Inflammatory macrophage (primary cell): Measurements from ENCODE around the gene HNRNPLL.

Experiments used
- DNase-seq, 2 donors: peaks; one replicate each; pipeline ENCODE4 v3.0.0-alpha.2; 2020 to 2022

The HNRNPLL gene

GRCh38 chr2:38592951-38593350, 9.8 kb downstream of the HNRNPLL start:
- DNase-seq = no peak

GRCh38 chr2:38591152-38591551, 11.6 kb downstream of the HNRNPLL start:
- DNase-seq = no peak

- DNase-seq = no peak
These were observed 12.7 kb downstream of the HNRNPLL start for GRCh38 chr2:38590053-38590452.

- DNase-seq = peak in 1 of 2 donors; percentile 33
These were observed 15.8 kb downstream of the HNRNPLL start for GRCh38 chr2:38586931-38587330.

GRCh38 chr2:38584881-38585280, 17.8 kb downstream of the HNRNPLL start:
- DNase-seq = peak in 1 of 2 donors; percentile 58

GRCh38 chr2:38583994-38584393, 18.7 kb downstream of the HNRNPLL start:
- DNase-seq = no peak

GRCh38 chr2:38583524-38583923, 19.2 kb downstream of the HNRNPLL start:
- DNase-seq = no peak

- peak; percentile 75 to 83 for DNase-seq
These were observed 21.3 kb downstream of the HNRNPLL start for GRCh38 chr2:38581193-38582147.

- no peak for DNase-seq
These were observed 22.6 kb downstream of the HNRNPLL start for GRCh38 chr2:38580115-38580636.

GRCh38 chr2:38578832-38579231, 23.9 kb downstream of the HNRNPLL start:
- DNase-seq = no peak

GRCh38 chr2:38574278-38574677, 28.4 kb downstream of the HNRNPLL start:
- DNase-seq = no peak

- DNase-seq = peak; percentile 97
These were observed 30.6 kb downstream of the HNRNPLL start for GRCh38 chr2:38572167-38572566.

GRCh38 chr2:38571193-38571592, 31.5 kb downstream of the HNRNPLL start:
- no peak for DNase-seq

- DNase-seq = no peak
These were observed 33.8 kb downstream of the HNRNPLL start for GRCh38 chr2:38568724-38569436.

- DNase-seq = no peak
These were observed 37.4 kb downstream of the HNRNPLL start for GRCh38 chr2:38565333-38565732.

- DNase-seq = no peak
These were observed 41.0 kb downstream of the HNRNPLL start for GRCh38 chr2:38561691-38562090.

- no peak for DNase-seq
These were observed 42.6 kb downstream of the HNRNPLL start for GRCh38 chr2:38560092-38560491.

- DNase-seq = peak in 1 of 2 donors; percentile 27
These were observed 44.7 kb downstream of the HNRNPLL start for GRCh38 chr2:38557981-38558380.

GRCh38 chr2:38557217-38557616, 45.5 kb downstream of the HNRNPLL start:
- DNase-seq = no peak

- peak; percentile 54 to 72 for DNase-seq
These were observed 46.5 kb downstream of the HNRNPLL start for GRCh38 chr2:38556006-38556801.

GRCh38 chr2:38554973-38555595, 47.6 kb downstream of the HNRNPLL start:
- peak in 1 of 2 donors; percentile 11 for DNase-seq

GRCh38 chr2:38553554-38553953, 49.2 kb downstream of the HNRNPLL start:
- no peak for DNase-seq
